ENCODE results near the gene ELL.

The ELL gene

DNA sequence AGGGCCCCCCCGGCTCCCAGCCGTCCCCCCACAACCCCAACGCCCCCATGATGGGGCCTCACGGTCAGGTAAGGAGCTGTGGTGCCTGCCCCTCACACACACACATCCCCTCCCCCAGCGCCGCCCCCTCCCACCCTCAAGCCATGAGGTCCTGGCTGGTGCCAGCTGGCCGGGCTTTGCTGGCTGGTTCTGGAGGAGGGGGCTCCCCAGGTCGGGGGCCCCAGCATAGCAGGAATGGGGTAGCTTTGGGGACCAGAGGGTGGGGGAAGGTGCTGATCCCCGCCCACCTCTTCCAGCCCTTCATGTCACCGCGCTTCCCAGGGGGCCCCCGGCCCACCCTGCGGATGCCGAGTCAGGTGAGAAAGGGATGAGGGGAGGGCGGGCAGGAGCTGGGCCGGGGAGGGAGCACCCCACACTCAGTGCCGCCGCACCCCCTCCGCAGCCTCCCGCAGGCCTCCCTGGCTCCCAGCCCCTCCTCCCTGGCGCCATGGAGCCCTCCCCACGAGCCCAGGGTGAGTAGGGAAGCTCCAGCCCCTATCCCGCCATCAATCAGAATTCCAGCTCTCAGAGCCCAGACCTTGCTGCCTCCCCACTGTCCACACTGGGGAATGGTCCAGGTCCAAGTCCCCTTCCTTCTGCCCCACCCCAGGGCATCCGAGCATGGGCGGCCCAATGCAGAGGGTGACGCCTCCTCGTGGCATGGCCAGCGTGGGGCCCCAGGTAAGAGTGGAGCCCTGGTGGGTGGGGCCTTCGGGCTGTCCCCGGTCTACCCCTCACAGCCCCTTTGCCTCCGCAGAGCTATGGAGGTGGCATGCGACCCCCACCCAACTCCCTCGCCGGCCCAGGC lies 90.3 kb downstream of the ELL start:
- DNase-seq (ENCODE audit: low spot score) = no peak
- ChIA-PET CTCF (no interaction called here), POLR2A (ENCODE audit: low non-redundant PET) (no interaction called here)
- TF ChIP-seq, protein P1, sequence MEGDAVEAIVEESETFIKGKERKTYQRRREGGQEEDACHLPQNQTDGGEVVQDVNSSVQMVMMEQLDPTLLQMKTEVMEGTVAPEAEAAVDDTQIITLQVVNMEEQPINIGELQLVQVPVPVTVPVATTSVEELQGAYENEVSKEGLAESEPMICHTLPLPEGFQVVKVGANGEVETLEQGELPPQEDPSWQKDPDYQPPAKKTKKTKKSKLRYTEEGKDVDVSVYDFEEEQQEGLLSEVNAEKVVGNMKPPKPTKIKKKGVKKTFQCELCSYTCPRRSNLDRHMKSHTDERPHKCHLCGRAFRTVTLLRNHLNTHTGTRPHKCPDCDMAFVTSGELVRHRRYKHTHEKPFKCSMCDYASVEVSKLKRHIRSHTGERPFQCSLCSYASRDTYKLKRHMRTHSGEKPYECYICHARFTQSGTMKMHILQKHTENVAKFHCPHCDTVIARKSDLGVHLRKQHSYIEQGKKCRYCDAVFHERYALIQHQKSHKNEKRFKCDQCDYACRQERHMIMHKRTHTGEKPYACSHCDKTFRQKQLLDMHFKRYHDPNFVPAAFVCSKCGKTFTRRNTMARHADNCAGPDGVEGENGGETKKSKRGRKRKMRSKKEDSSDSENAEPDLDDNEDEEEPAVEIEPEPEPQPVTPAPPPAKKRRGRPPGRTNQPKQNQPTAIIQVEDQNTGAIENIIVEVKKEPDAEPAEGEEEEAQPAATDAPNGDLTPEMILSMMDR (conservative IDR thresholded peaks at IDR 0.05; ENCODE audit: low read depth) = no peak
- H3K27ac ChIP-seq = peak overlapping the region; percentile 94

DNA sequence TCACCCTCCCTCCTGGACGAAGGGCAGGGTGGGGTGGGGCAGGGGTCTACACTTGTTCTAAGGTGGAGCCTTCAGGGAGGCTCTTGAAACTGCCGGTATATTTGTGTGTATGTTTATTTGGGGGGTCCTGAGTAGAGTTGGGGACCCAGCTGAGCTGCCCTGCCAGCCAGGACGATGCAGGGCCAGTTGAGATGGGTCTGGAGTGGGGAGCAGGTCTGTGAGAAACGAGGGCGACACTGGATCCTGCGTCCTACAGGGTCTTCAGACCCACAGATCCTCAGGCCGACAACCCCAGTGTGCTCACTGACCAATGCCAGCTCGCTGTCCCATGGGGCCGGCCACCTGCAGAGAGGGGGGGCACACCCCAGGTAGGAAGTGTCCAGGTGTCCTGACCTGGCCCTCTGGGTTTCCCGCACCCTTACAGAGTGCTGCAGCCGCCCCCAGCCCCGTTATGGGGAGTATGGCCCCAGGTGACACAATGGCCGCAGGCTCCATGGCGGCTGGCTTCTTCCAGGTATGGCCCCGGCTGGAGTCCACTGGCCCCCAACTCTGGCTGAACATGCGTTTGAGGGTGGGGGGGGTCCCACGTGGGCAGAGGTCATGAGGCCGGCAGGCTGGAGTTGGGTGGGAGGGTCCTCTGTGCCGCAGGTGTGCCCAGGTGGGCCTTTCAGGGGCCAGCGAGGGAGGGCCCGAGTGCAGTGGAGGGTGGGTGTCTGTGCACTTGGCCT lies 91.3 kb downstream of the ELL start:
- peak overlapping the region; percentile 86 for H3K27ac ChIP-seq
- TF ChIP-seq, protein P1 (conservative IDR thresholded peaks at IDR 0.05; ENCODE audit: low read depth) = no peak
- CTCF ChIA-PET = no interaction called here
- DNase-seq (ENCODE audit: low spot score) = no peak
- POLR2A ChIA-PET (ENCODE audit: low non-redundant PET) = no interaction called here

DNA sequence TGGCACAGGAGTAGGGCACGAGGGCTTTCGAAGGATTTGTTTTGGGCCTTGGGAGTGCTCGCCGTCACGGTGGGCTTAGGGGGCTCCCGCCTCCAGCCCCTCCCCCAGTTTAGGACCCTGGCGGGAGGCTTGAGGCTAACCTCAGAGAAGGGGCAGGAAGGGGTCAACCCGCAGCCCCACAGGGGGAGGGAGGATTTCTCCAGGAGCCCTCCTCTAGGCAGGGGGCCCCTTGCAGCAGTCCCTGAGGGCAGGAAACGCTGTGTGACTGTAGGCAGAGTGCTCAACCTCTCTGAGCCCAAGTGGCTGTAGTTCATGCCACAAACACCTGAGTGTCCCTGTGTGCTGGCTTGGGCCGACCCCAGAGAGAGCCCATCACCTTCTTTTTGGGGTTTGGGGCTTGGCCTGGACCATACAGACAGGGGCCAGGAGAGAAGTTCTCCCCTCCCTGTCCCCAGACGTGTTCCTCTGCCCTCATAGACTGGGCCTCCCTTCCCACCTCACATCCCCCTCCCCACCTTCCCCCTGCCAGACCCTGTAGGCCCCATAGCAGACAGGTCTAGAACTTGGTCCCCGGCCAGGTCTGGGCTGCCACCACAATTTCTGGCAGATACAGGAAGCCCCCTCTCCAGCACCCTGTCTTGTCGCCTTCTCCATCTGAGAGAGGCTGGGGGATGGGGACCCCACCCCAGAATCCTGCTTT lies 92.0 kb downstream of the ELL start:
- TF ChIP-seq, protein P1 (conservative IDR thresholded peaks at IDR 0.05; ENCODE audit: low read depth) = no peak
- H3K27ac ChIP-seq = peak overlapping the region; percentile 86
- ChIA-PET POLR2A (ENCODE audit: low non-redundant PET) (no interaction called here), CTCF (interaction anchor here (0.5 kb wide), 1 partner anchor 253 kb away, joined by 4 read pairs; no protein-coding TSS in a partner anchor)
- no peak for DNase-seq (ENCODE audit: low spot score)

DNA sequence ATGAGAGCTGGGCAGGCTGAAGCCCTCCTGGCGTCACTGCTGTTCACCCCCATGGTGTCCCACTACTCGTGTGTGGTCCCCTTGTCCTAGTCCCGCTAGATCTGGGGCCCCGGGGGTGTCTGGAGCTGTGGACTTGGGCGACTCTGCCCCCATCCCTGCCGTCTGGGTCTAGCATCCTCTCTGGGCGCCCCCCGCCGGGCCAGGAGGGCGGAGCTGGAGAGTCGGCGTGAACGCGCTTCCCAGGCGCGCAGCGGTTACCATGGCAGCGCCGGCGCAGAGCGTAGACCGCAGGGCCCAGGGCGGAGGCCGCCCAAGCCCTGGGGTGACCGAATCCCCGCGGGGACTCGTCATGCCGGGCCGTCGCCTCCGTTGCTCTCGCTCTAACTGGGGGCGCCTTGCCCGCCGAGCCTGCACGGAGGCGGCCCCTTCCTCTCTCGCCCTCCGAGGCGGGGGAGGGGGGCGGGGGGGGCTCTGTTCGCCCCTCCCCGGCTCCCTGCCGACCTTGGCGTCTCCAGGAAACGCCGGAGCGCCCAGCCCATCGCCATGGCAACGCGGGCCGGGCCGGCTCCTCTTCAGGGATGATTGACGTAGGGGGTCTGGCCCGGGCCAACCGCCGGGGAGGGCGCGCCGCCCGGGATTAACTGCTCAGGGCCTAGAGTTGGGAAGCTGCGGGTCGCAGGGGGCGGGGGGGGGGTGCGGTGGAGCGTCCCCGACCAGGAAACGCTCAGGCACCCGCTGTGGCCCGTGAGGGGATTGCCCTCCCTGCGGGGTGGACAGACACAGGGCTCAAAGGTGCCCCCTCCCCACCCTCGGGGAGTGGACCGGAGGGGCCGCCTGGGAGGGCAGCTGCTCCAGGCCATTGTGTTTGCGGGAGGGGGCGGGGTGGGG lies 92.8 kb downstream of the ELL start:
- CTCF ChIA-PET = interaction anchor here (0.5 to 0.6 kb wide), 2 partner anchors 54 to 254 kb away, joined by 4 to 5 read pairs; no protein-coding TSS in a partner anchor
- H3K27ac ChIP-seq = peak overlapping the region; percentile 86
- TF ChIP-seq, protein P1 (conservative IDR thresholded peaks at IDR 0.05; ENCODE audit: low read depth) = no peak; the same call in 1 of the 2 replicates
- POLR2A ChIA-PET (ENCODE audit: low non-redundant PET) = interaction anchor here (0.6 kb wide), 1 partner anchor 137 kb away, joined by 3 read pairs; no protein-coding TSS in a partner anchor
- no peak for DNase-seq (ENCODE audit: low spot score)

DNA sequence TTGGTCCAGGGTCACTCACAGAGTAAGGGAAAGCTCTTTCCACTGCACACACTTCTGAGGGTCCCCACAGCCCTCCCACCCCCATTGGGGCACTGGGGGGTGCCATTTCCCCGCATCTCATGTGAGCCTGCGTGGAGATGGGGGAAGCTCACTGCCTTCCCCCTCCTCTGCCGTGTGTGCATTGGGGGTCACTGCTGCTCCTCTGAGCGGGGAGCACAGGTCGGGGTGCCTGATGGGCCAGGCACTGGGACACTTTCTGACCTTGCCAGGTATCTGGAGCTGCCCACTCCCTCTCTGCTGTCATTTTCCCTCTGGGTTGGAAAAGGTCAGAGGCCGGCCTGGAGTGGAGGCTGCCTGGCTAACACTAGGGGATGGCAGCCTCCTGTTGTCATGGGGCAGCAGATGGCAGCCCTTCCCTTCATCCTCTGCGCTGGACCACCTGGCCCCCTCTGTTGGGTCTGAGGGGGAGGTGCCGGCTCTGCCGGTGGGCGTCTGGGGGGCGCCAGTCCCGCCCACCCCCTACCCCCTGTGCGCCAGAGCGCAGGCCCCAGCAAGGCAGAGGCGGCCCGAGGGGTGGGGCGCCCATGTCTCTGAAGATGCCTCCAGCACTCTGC lies 93.6 kb downstream of the ELL start:
- POLR2A ChIA-PET (ENCODE audit: low non-redundant PET) = no interaction called here
- CTCF ChIA-PET = interaction anchor here (0.6 kb wide), 1 partner anchor 53 kb away, joined by 5 read pairs; no protein-coding TSS in a partner anchor
- DNase-seq (ENCODE audit: low spot score) = no peak
- TF ChIP-seq, protein P1 (conservative IDR thresholded peaks at IDR 0.05; ENCODE audit: low read depth) = no peak
- H3K27ac ChIP-seq = peak overlapping the region; percentile 86

Data from RWPE1 (cell line).